PC-9 (cell line): ENCODE measurements around the gene PICK1.

ENCODE experiments used
- EZH2 ChIP-seq: fragments of 200-600 bp; sonication (generic); IDR thresholded peaks from 2 replicates; pipeline ENCODE4 v1.8.0; 2017; ENCODE audit warnings: antibody characterized with exemption, low read depth
- TF ChIP-seq, protein P1 (sequence below): fragments of 200-600 bp; sonication (generic); conservative IDR thresholded peaks from 2 replicates; pipeline ENCODE4 v1.6.1; 2017; ENCODE audit warnings: mixed run types, antibody characterized with exemption, mild to moderate bottlenecking, moderate library complexity

DNA sequence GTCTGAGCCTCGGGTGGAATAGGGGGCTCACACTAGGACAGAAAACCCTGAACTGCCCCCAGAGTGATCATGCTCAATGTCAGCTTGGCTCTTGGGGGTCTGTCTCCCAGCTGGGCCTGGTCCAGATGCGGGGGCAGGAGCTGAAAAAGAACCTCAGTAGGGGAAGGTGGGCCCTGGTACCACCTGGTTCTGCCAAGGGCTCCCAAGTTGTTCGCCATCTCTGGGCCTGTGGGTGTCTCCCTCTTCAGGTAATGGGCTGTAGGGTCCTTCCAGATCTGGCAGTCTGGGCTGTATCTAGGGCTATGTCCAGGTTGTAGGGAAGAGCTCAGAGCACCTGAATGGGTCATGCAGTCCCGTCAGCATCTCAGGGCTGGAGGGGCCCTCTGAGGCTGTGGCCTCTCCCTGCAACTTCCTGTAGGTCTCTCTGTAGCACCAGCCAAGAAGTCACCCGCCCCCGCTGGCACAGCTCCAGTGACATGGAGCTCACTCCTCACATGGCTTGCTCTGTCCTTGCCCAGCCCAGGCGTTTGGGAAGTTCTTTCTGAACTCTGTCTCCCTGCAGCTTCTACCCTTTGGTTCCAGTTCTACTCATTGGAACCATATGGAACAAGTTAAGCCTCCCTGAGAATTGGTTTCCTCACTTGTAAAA, 39.8 kb upstream of the PICK1 start:
- TF ChIP-seq, protein P1, sequence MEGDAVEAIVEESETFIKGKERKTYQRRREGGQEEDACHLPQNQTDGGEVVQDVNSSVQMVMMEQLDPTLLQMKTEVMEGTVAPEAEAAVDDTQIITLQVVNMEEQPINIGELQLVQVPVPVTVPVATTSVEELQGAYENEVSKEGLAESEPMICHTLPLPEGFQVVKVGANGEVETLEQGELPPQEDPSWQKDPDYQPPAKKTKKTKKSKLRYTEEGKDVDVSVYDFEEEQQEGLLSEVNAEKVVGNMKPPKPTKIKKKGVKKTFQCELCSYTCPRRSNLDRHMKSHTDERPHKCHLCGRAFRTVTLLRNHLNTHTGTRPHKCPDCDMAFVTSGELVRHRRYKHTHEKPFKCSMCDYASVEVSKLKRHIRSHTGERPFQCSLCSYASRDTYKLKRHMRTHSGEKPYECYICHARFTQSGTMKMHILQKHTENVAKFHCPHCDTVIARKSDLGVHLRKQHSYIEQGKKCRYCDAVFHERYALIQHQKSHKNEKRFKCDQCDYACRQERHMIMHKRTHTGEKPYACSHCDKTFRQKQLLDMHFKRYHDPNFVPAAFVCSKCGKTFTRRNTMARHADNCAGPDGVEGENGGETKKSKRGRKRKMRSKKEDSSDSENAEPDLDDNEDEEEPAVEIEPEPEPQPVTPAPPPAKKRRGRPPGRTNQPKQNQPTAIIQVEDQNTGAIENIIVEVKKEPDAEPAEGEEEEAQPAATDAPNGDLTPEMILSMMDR, result no peak
- no peak for TF ChIP-seq EZH2
